ENCODE data around the gene KIF26B.

KIF26B gene

GRCh38 chr1:245110406-245110805, 44.4 kb upstream of the KIF26B start:
- TF ChIP-seq MAX (IDR thresholded peaks at IDR 0.05; ENCODE audit: low read depth, low read length) (no peak), CTCF (IDR thresholded peaks at IDR 0.05; ENCODE audit: low read depth, low read length) (no peak), POLR2A (IDR thresholded peaks at IDR 0.05; ENCODE audit: extremely low read depth, insufficient read length) (no peak), MYC (IDR thresholded peaks at IDR 0.05; ENCODE audit: low read depth, low read length) (no peak)
- peak; percentile 51 for DNase-seq (ENCODE audit: low read depth)
- no peak overlapping the region for H3K4me3 ChIP-seq (ENCODE audit: low read depth, low read length)

- TF ChIP-seq MAX (IDR thresholded peaks at IDR 0.05; ENCODE audit: low read depth, low read length) (no peak), POLR2A (IDR thresholded peaks at IDR 0.05; ENCODE audit: extremely low read depth, insufficient read length) (no peak), CTCF (IDR thresholded peaks at IDR 0.05; ENCODE audit: low read depth, low read length) (no peak), MYC (IDR thresholded peaks at IDR 0.05; ENCODE audit: low read depth, low read length) (no peak)
- H3K4me3 ChIP-seq (ENCODE audit: low read depth, low read length) = no peak overlapping the region
- DNase-seq (ENCODE audit: low read depth) = no peak
Measured at GRCh38 chr1:245111073-245111472, 43.7 kb upstream of the KIF26B start.

- DNase-seq (ENCODE audit: low read depth) = no peak
- no peak for TF ChIP-seq CTCF (IDR thresholded peaks at IDR 0.05; ENCODE audit: low read depth, low read length)
- TF ChIP-seq MAX (IDR thresholded peaks at IDR 0.05; ENCODE audit: low read depth, low read length) = no peak
- no peak for TF ChIP-seq MYC (IDR thresholded peaks at IDR 0.05; ENCODE audit: low read depth, low read length)
- TF ChIP-seq POLR2A (IDR thresholded peaks at IDR 0.05; ENCODE audit: extremely low read depth, insufficient read length) = no peak
Measured at GRCh38 chr1:245113649-245114048, 41.1 kb upstream of the KIF26B start.

GRCh38 chr1:245116131-245116530, 38.7 kb upstream of the KIF26B start:
- TF ChIP-seq MAX (IDR thresholded peaks at IDR 0.05; ENCODE audit: low read depth, low read length) (no peak), CTCF (IDR thresholded peaks at IDR 0.05; ENCODE audit: low read depth, low read length) (no peak), POLR2A (IDR thresholded peaks at IDR 0.05; ENCODE audit: extremely low read depth, insufficient read length) (no peak), MYC (IDR thresholded peaks at IDR 0.05; ENCODE audit: low read depth, low read length) (no peak)
- H3K4me3 ChIP-seq (ENCODE audit: low read depth, low read length) = no peak overlapping the region
- DNase-seq (ENCODE audit: low read depth) = no peak

More at GRCh38 chr1:245113649-245114048, 41.1 kb upstream of the KIF26B start:
- H3K4me3 ChIP-seq (ENCODE audit: low read depth, low read length) = no peak overlapping the region

- TF ChIP-seq CTCF (IDR thresholded peaks at IDR 0.05; ENCODE audit: low read depth, low read length) = no peak
- TF ChIP-seq MYC (IDR thresholded peaks at IDR 0.05; ENCODE audit: low read depth, low read length) = no peak
- TF ChIP-seq POLR2A (IDR thresholded peaks at IDR 0.05; ENCODE audit: extremely low read depth, insufficient read length) = no peak
- no peak for TF ChIP-seq MAX (IDR thresholded peaks at IDR 0.05; ENCODE audit: low read depth, low read length)
- H3K4me3 ChIP-seq (ENCODE audit: low read depth, low read length) = no peak overlapping the region
- DNase-seq (ENCODE audit: low read depth) = no peak
Measured at GRCh38 chr1:245116751-245117150, 38.0 kb upstream of the KIF26B start.

- DNase-seq (ENCODE audit: low read depth) = no peak
- TF ChIP-seq MYC (IDR thresholded peaks at IDR 0.05; ENCODE audit: low read depth, low read length) (no peak), MAX (IDR thresholded peaks at IDR 0.05; ENCODE audit: low read depth, low read length) (no peak), CTCF (IDR thresholded peaks at IDR 0.05; ENCODE audit: low read depth, low read length) (no peak), POLR2A (IDR thresholded peaks at IDR 0.05; ENCODE audit: extremely low read depth, insufficient read length) (no peak)
- no peak overlapping the region for H3K4me3 ChIP-seq (ENCODE audit: low read depth, low read length)
Measured at GRCh38 chr1:245118066-245118465, 36.7 kb upstream of the KIF26B start.

Data from NB4 (cell line).